A549 (cell line): Measurements from ENCODE around the gene CABP4. TPM values are rescaled to one million over a fixed set of nuclear protein-coding genes. Genes with fewer than 3 reads are reported as not detected.

Source experiments
- ATAC-seq, 2 experiments: fragments of 200-7000 bp in 1 of 2; fragments of >200 bp in 1 of 2; cut with Nextera tagmentation in 1 of 2; cut with Tn5 transposase in 1 of 2; 3 replicates each; pipeline versions ENCODE4 v1.8.0 to v1.9.1; 2018 to 2020; ENCODE audit warnings: mild to moderate bottlenecking in 1 of 2, moderate library complexity in 1 of 2
- CTCF ChIA-PET: fragments of 300-600 bp; sonication (Branson Sonifier 250); formaldehyde crosslinking; extraction: SDS; loops from one replicate; lab custom pipeline; 2021; ENCODE audit warnings: antibody characterized with exemption, inconsistent platforms; lab: Yijun Ruan, JAX
- POLR2A ChIA-PET: fragments of 350-600 bp; formaldehyde crosslinking; extraction: SDS; loops from one replicate; lab custom pipeline; 2021; ENCODE audit warnings: antibody characterized with exemption, inconsistent platforms; lab: Yijun Ruan, JAX
- DNase-seq, 2 experiments: peaks; one replicate each; pipeline versions ENCODE4 v3.0.0 to v3.0.0-alpha.2; 2011 to 2016; ENCODE audit warnings: low read depth in 1 of 2, low spot score in 1 of 2
- FAIRE-seq: peaks from 2 replicates; lab custom pipeline; 2011; peaks lifted over from hg19 to GRCh38; lab: Jason Lieb, UNC
- H3K27ac ChIP-seq, 2 experiments: fragments of >200 bp; sonication (Bioruptor Twin); formaldehyde crosslinking; 3 replicates each; pipeline ENCODE4 v1.5.1; 2016 to 2017
- H3K4me1 ChIP-seq: fragments of >200 bp; sonication (Bioruptor Twin); formaldehyde crosslinking; 3 replicates; pipeline ENCODE4 v1.6.1; 2016
- H3K4me2 ChIP-seq: fragments of >200 bp; sonication (Bioruptor Twin); formaldehyde crosslinking; 3 replicates; pipeline ENCODE4 v1.6.1; 2016
- H3K4me3 ChIP-seq: fragments of >200 bp; sonication (Bioruptor Twin); formaldehyde crosslinking; 3 replicates; pipeline ENCODE4 v1.5.1; 2016
- H3K9me3 ChIP-seq: fragments of >200 bp; sonication (Bioruptor Twin); formaldehyde crosslinking; 3 replicates; pipeline ENCODE4 v1.6.1; 2016
- BHLHE40 ChIP-seq: IDR thresholded peaks from 2 replicates; pipeline ENCODE4 v1.6.1; 2012; ENCODE audit warnings: low read depth, low read length, inconsistent platforms
- EHF ChIP-seq: fragments of 250-450 bp; sonication (Bioruptor Pico); IDR thresholded peaks from 2 replicates; pipeline ENCODE4 v1.5.0; 2020; ENCODE audit warnings: mild to moderate bottlenecking
- EHMT2 ChIP-seq: fragments of 200-600 bp; sonication (generic); IDR thresholded peaks from 2 replicates; pipeline ENCODE4 v1.6.1; 2016; ENCODE audit warnings: antibody characterized with exemption, low read depth, mild to moderate bottlenecking, moderate library complexity
- EP300 ChIP-seq, 2 experiments: fragments of >200 bp; sonication (Bioruptor Twin); formaldehyde crosslinking; IDR thresholded peaks; 2 replicates in 1 of 2; 3 replicates in 1 of 2; pipeline ENCODE4 v1.6.1; 2016 to 2017
- HDAC2 ChIP-seq: fragments of 200-600 bp; sonication (generic); IDR thresholded peaks from 2 replicates; pipeline ENCODE4 v1.6.1; 2016
- MAFK ChIP-seq: fragments of 450-650 bp; IDR thresholded peaks from 2 replicates; pipeline ENCODE4 v1.6.1; 2014; ENCODE audit not compliant: partially characterized antibody
- MAX ChIP-seq: IDR thresholded peaks from 2 replicates; pipeline ENCODE4 v1.6.1; 2012
- PHF8 ChIP-seq: fragments of 200-600 bp; sonication (generic); IDR thresholded peaks from 2 replicates; pipeline ENCODE4 v1.6.1; 2016; ENCODE audit warnings: low read depth, mild to moderate bottlenecking, antibody characterized with exemption, moderate library complexity, borderline replicate concordance
- ZSCAN20 ChIP-seq: fragments of 250-450 bp; sonication (Bioruptor Pico); IDR thresholded peaks from 2 replicates; pipeline ENCODE4 v1.8.0; 2022; ENCODE audit warnings: mild to moderate bottlenecking, moderate library complexity
- WGBS: methylation state at CpG from one replicate; pipeline ENCODE4 v1.1.6; 2017; ENCODE audit errors: missing lambda C conversion rate; 5-methylcytosine and 5-hydroxymethylcytosine counted together
- polyA plus RNA-seq, 4 experiments: library from polyadenylated mRNA; depleted of rRNA in 3 of 4; stranded (reverse); fragments of >200 nt; fragmentation: RNase III in 1 of 4; extraction: RNeasy Plus Mini Kit Qiagen cat#74134 plus additional on column Dnase treatment in 1 of 4; gene quantifications; 2 replicates in 3 of 4; 3 replicates in 1 of 4; pipeline ENCODE4 v1.2.3, GENCODE V29; 2011 to 2017
- TF ChIP-seq, protein P1 (sequence below): fragments of 200-600 bp; sonication (generic); IDR thresholded peaks from 2 replicates; pipeline ENCODE4 v1.6.1; 2016; ENCODE audit warnings: antibody characterized with exemption, mild to moderate bottlenecking, moderate library complexity
- TF ChIP-seq, protein P2 (sequence below): fragments of 450-650 bp; IDR thresholded peaks from 2 replicates; pipeline ENCODE4 v1.6.1; 2014; ENCODE audit warnings: antibody characterized with exemption
- TF ChIP-seq, protein P3 (sequence below): fragments of 150-350 bp; IDR thresholded peaks from 2 replicates; pipeline ENCODE4 v1.6.1; 2014; ENCODE audit warnings: low read depth, mild to moderate bottlenecking, low read length
- TF ChIP-seq, protein P4 (sequence below): fragments of >200 bp; sonication (Bioruptor Twin); formaldehyde crosslinking; IDR thresholded peaks from 2 replicates; pipeline ENCODE4 v1.6.1; 2016
- TF ChIP-seq, protein P5 (sequence below): fragments of >200 bp; sonication (Bioruptor Twin); formaldehyde crosslinking; IDR thresholded peaks from 3 replicates; pipeline ENCODE4 v1.6.1; 2016

Gene CABP4
- polyA plus RNA-seq, 2 of the 4 experiments (the other 2 are of a cell fraction) = not detected

GRCh38 chr11:67449116-67449844, 5.9 kb upstream of the CABP4 start:
- ChIA-PET POLR2A (no interaction called here), CTCF (interaction anchor here (0.6 to 2.1 kb wide), 5 partner anchors 10 to 1738 kb away, joined by 3 to 11 read pairs (median 3); no protein-coding TSS in a partner anchor)
- DNase-seq = no peak
- Histone ChIP-seq H3K9me3 (no peaks in the 10 kb centered on the region), H3K27ac (no peak overlapping the region), H3K4me3 (no peak overlapping the region), H3K4me2 (no peak overlapping the region), H3K4me1 (peaks cover 4% of the 10 kb centered on the region; the same call in 2 of the 3 replicates)
- TF ChIP-seq EHF (CRISPR knock-in tag) (no peak), MAFK (peak; percentile 71)
- WGBS = 81% methylated on average over 9 of the region's 9 CpGs
- no peak for FAIRE-seq
- no peak for ATAC-seq

GRCh38 chr11:67450796-67451657, 4.1 kb upstream of the CABP4 start:
- POLR2A ChIA-PET = no interaction called here
- Histone ChIP-seq H3K4me1 (no peaks in the 10 kb centered on the region), H3K9me3 (no peaks in the 10 kb centered on the region), H3K4me2 (no peak overlapping the region), H3K4me3 (no peak overlapping the region), H3K27ac (no peak overlapping the region)
- DNase-seq (no peak), ATAC-seq (peak in 1 of 2 experiments; percentile 9; a peak in 1 of 6 replicates), FAIRE-seq (no peak)
- WGBS = 87% methylated on average over 25 of the region's 25 CpGs
- no peak for TF ChIP-seq ZSCAN20 (CRISPR knock-in tag)
- no peak for TF ChIP-seq MAX
- no peak for TF ChIP-seq HDAC2
- TF ChIP-seq PHF8 = no peak
- TF ChIP-seq, protein P1, sequence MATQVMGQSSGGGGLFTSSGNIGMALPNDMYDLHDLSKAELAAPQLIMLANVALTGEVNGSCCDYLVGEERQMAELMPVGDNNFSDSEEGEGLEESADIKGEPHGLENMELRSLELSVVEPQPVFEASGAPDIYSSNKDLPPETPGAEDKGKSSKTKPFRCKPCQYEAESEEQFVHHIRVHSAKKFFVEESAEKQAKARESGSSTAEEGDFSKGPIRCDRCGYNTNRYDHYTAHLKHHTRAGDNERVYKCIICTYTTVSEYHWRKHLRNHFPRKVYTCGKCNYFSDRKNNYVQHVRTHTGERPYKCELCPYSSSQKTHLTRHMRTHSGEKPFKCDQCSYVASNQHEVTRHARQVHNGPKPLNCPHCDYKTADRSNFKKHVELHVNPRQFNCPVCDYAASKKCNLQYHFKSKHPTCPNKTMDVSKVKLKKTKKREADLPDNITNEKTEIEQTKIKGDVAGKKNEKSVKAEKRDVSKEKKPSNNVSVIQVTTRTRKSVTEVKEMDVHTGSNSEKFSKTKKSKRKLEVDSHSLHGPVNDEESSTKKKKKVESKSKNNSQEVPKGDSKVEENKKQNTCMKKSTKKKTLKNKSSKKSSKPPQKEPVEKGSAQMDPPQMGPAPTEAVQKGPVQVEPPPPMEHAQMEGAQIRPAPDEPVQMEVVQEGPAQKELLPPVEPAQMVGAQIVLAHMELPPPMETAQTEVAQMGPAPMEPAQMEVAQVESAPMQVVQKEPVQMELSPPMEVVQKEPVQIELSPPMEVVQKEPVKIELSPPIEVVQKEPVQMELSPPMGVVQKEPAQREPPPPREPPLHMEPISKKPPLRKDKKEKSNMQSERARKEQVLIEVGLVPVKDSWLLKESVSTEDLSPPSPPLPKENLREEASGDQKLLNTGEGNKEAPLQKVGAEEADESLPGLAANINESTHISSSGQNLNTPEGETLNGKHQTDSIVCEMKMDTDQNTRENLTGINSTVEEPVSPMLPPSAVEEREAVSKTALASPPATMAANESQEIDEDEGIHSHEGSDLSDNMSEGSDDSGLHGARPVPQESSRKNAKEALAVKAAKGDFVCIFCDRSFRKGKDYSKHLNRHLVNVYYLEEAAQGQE = no peak
- TF ChIP-seq, protein P2, sequence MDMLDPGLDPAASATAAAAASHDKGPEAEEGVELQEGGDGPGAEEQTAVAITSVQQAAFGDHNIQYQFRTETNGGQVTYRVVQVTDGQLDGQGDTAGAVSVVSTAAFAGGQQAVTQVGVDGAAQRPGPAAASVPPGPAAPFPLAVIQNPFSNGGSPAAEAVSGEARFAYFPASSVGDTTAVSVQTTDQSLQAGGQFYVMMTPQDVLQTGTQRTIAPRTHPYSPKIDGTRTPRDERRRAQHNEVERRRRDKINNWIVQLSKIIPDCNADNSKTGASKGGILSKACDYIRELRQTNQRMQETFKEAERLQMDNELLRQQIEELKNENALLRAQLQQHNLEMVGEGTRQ = no peak
- TF ChIP-seq BHLHE40 = no peak
- no peak for TF ChIP-seq EHMT2
- TF ChIP-seq, protein P3, sequence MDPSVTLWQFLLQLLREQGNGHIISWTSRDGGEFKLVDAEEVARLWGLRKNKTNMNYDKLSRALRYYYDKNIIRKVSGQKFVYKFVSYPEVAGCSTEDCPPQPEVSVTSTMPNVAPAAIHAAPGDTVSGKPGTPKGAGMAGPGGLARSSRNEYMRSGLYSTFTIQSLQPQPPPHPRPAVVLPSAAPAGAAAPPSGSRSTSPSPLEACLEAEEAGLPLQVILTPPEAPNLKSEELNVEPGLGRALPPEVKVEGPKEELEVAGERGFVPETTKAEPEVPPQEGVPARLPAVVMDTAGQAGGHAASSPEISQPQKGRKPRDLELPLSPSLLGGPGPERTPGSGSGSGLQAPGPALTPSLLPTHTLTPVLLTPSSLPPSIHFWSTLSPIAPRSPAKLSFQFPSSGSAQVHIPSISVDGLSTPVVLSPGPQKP = no peak
- no peak for TF ChIP-seq EP300 (IDR thresholded peaks at IDR 0.05)
- TF ChIP-seq, protein P4, sequence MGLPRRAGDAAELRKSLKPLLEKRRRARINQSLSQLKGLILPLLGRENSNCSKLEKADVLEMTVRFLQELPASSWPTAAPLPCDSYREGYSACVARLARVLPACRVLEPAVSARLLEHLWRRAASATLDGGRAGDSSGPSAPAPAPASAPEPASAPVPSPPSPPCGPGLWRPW = no peak
- TF ChIP-seq, protein P5, sequence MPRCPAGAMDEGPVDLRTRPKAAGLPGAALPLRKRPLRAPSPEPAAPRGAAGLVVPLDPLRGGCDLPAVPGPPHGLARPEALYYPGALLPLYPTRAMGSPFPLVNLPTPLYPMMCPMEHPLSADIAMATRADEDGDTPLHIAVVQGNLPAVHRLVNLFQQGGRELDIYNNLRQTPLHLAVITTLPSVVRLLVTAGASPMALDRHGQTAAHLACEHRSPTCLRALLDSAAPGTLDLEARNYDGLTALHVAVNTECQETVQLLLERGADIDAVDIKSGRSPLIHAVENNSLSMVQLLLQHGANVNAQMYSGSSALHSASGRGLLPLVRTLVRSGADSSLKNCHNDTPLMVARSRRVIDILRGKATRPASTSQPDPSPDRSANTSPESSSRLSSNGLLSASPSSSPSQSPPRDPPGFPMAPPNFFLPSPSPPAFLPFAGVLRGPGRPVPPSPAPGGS = no peak
- CTCF ChIA-PET = interaction anchor here (0.6 to 2.5 kb wide), 7 partner anchors 10 to 68 kb away, joined by 3 to 12 read pairs (median 4); no protein-coding TSS in a partner anchor
